Measurements from ENCODE around the gene FCF1. TPM values are rescaled to one million over a fixed set of nuclear protein-coding genes. Genes with fewer than 3 reads are reported as not detected.

The FCF1 gene
- total and polyA plus RNA-seq, 10 donors: 6.9 to 42.2 (median 32.8) TPM

DNA sequence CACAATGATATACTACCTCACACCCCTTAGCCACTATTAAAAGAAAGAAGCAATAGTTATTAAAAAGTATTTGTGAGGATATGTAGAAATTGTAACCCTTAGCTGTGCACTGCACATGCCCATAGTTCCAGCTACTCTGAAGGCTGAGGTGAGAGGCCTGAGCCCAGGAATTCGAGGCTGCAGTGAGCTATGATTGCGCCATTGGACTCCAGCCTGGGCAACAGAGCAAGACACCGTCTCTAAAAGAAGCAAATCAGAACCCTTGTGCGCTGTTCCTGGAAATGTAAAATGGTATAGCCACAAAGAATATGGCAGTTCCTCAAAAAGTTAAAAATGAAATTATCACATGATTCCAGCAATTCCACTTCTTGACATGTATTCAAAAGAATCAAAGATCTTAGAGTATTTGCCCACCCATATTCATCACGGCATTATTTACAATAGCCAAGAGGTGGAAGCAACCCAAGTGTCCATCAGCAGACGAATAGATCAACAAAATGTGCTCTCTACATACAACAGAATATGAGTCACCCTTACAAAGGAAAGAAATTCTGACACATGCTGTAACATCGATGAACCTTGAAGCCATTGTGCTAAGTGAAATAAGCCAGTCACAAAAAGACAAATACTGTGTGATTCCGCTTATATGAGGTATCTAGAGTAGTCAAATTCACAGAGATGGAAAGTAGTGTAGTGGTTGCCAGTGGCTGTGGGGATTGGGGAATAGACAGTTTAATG lies 26.5 kb downstream of the FCF1 start:
- Histone ChIP-seq H3K36me3 (peaks cover 0 to 52% (median 38%) of the 10 kb centered on the region in 6 donors), H3K27ac (no peak overlapping the region), H3K9me3 (no peaks in the 10 kb centered on the region), H3K27me3 (replicated peaks in 1 of 7) (no peaks in the 10 kb centered on the region), H3K4me1 (no peaks in the 10 kb centered on the region), H3K4me3 (no peak overlapping the region)
- intact Hi-C loops (cut with DNase I; ENCODE audit: low total_unique reads): no loop called here
- no peak for DNase-seq
- TF ChIP-seq POLR2AphosphoS5 (IDR thresholded peaks at IDR 0.05) (no peak), POLR2A (IDR thresholded peaks at IDR 0.05) (no peak)
- TF ChIP-seq, protein P1, sequence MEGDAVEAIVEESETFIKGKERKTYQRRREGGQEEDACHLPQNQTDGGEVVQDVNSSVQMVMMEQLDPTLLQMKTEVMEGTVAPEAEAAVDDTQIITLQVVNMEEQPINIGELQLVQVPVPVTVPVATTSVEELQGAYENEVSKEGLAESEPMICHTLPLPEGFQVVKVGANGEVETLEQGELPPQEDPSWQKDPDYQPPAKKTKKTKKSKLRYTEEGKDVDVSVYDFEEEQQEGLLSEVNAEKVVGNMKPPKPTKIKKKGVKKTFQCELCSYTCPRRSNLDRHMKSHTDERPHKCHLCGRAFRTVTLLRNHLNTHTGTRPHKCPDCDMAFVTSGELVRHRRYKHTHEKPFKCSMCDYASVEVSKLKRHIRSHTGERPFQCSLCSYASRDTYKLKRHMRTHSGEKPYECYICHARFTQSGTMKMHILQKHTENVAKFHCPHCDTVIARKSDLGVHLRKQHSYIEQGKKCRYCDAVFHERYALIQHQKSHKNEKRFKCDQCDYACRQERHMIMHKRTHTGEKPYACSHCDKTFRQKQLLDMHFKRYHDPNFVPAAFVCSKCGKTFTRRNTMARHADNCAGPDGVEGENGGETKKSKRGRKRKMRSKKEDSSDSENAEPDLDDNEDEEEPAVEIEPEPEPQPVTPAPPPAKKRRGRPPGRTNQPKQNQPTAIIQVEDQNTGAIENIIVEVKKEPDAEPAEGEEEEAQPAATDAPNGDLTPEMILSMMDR (IDR thresholded peaks at IDR 0.05 in 8 of 11, conservative IDR thresholded peaks at IDR 0.05 in 3 of 11): no peak
- WGBS, 5 donors: 91 to 96% (median 94%) methylated on average over 8 of the region's 8 CpGs

DNA sequence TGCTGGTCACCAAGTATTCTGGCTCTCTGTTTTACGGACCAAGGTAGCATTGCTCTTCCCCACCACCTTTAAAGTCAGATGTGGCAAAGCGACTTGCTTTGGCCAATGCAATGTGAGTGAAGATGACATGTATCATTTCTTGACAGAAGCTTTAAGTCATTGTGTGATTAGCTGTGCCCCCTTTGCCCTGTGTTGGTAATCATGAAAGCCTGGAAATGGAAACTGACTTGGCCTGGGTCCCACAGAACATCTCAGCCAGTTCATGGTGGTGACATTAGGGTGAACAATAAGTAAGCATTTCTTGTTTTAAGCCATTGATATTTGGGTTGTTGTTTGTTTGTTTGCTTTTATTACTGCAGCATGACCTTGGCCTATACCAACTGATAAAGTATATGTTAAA lies 34.3 kb downstream of the FCF1 start:
- Histone ChIP-seq H3K4me3 (no peak overlapping the region), H3K4me1 (no peaks in the 10 kb centered on the region), H3K9me3 (peaks cover 0 to 7% (median 6%) of the 10 kb centered on the region in 8 donors), H3K27ac (no peak overlapping the region), H3K36me3 (no peaks in the 10 kb centered on the region), H3K27me3 (replicated peaks in 1 of 7) (no peaks in the 10 kb centered on the region)
- intact Hi-C loops (cut with DNase I; ENCODE audit: low total_unique reads): no loop called here
- no peak for DNase-seq
- WGBS, 5 donors: 85 to 100% (median 95%) methylated on average over 2 of the region's 2 CpGs
- no peak for TF ChIP-seq POLR2AphosphoS5 (IDR thresholded peaks at IDR 0.05)
- TF ChIP-seq POLR2A (IDR thresholded peaks at IDR 0.05): no peak
- TF ChIP-seq, protein P1 (IDR thresholded peaks at IDR 0.05 in 8 of 11, conservative IDR thresholded peaks at IDR 0.05 in 3 of 11): no peak

DNA sequence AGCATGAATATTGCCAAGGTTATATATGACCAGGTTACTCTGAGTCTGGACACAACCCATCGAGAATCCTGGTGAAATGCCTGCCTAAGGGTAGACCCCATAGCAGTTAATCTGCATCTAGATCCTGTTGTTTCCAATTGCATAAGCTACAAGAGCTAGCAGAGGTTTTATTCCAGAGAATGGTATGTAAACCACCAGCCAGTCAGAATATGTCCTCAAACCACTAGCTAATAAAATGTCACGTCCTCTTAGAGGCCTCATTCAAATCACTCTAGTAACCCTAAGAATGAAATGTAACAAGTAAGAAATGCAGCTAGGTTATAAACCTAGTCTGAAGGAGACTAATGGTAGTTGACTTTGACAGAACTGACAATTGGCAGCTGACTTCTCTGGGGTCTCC lies 41.2 kb downstream of the FCF1 start:
- intact Hi-C loops (cut with DNase I; ENCODE audit: low total_unique reads): no loop called here
- no peak for DNase-seq
- Histone ChIP-seq H3K27me3 (replicated peaks in 1 of 7) (no peaks in the 10 kb centered on the region), H3K27ac (no peak overlapping the region), H3K4me3 (no peak overlapping the region), H3K36me3 (no peaks in the 10 kb centered on the region), H3K9me3 (peaks cover 0 to 22% (median 20%) of the 10 kb centered on the region in 8 donors), H3K4me1 (no peaks in the 10 kb centered on the region)
- 77 to 87% (median 85%) methylated on average over 2 of the region's 2 CpGs for WGBS, 5 donors
- TF ChIP-seq POLR2AphosphoS5 (IDR thresholded peaks at IDR 0.05): no peak
- TF ChIP-seq, protein P1 (IDR thresholded peaks at IDR 0.05 in 8 of 11, conservative IDR thresholded peaks at IDR 0.05 in 3 of 11): no peak
- TF ChIP-seq POLR2A (IDR thresholded peaks at IDR 0.05): no peak

DNA sequence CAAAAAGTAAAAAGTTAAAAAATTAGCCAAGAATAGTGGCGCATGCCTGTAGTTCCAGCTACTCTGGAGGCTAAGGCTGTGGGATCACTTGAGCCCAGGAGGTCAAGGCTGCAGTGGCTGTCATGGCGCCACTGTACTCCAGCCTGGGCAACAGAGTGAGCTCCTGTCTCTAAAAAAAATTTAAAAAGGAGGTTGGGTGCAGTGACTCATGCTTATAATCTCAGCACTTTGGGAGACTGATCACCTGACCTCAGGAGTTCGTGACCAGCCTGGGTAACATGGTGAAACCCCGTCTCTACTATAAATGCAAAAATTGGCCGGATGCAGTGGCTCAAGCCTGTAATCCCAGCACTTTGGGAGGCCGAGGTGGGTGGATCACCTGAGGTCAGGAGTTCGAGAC lies 42.0 kb downstream of the FCF1 start:
- H3K4me3 ChIP-seq: no peak overlapping the region
- H3K4me1 ChIP-seq: no peaks in the 10 kb centered on the region
- WGBS, 5 donors: 91 to 95% (median 92%) methylated on average over 6 to 7 of the region's 7 CpGs
- TF ChIP-seq POLR2AphosphoS5 (IDR thresholded peaks at IDR 0.05): no peak
- no peak for DNase-seq
- H3K9me3 ChIP-seq: peaks cover 0 to 22% (median 20%) of the 10 kb centered on the region in 8 donors
- intact Hi-C loops (cut with DNase I; ENCODE audit: low total_unique reads): no loop called here
- H3K27me3 ChIP-seq (replicated peaks in 1 of 7): no peaks in the 10 kb centered on the region
- no peak overlapping the region for H3K27ac ChIP-seq
- H3K36me3 ChIP-seq: no peaks in the 10 kb centered on the region

Measured in spleen (tissue), 11 donors.